Measurements from ENCODE around the gene SH3TC2. TPM values are rescaled to one million over a fixed set of nuclear protein-coding genes. Genes with fewer than 3 reads are reported as not detected.
"Not testable (repeated sequence)": the region's sequence is repeated elsewhere in the genome, so short reads cannot be mapped to it uniquely, and the experiment has no call there.

The SH3TC2 gene
- total RNA-seq, 1 experiment from 2014 or later, result not detected

DNA sequence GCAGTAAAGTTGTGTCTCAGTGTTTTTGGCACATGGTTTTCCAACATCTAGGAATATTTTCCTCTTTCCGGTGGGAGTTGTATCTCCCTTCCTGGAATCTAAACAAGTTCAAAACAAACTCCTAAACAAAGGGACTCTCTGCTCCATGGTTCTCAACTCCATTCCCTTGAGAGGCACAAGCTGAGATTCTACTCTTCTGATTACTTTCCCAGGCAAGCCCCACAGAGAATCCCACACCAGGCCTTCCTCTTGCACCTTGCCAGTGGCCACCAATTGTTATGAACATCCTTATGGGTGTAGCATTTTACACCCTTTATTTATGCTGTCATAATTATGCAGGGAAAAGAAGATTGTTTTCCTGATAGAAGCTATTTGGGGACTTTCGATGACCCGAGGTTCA is 25.8 kb upstream of the SH3TC2 start:
- Histone ChIP-seq H4K20me1 (ENCODE audit: insufficient read depth, low read depth, low read length) (no peaks in the 10 kb centered on the region), H3K4me3 (ENCODE audit: low read length) (no peak overlapping the region), H3K36me3 (ENCODE audit: insufficient read depth, low read length) (no peaks in the 10 kb centered on the region), H3K79me2 (ENCODE audit: low read length) (no peaks in the 10 kb centered on the region), H3K4me1 (ENCODE audit: low read length) (no peaks in the 10 kb centered on the region), H3K27ac (ENCODE audit: low read length) (no peak overlapping the region), H3K27me3 (ENCODE audit: low read length) (no peaks in the 10 kb centered on the region; the same call in 1 of the 2 replicates), H3K9me3 (ENCODE audit: low read length) (no peaks in the 10 kb centered on the region), H3K4me2 (ENCODE audit: low read depth, low read length, poor library complexity, severe bottlenecking) (no peak overlapping the region), H3K9ac (ENCODE audit: low read length) (no peak overlapping the region), H3K9me2 (replicated peaks; ENCODE audit: insufficient read depth, low read length) (no peaks in the 10 kb centered on the region), H2AFZ (ENCODE audit: low read length) (no peak overlapping the region)
- DNase-seq, result no peak

GRCh38 chr5:149083846-149084245 is 21.0 kb upstream of the SH3TC2 start:
- Histone ChIP-seq H3K79me2 (ENCODE audit: low read length) (no peaks in the 10 kb centered on the region), H3K27me3 (ENCODE audit: low read length) (no peaks in the 10 kb centered on the region; the same call in 1 of the 2 replicates), H3K9me3 (ENCODE audit: low read length) (no peaks in the 10 kb centered on the region), H3K9ac (ENCODE audit: low read length) (no peak overlapping the region), H3K36me3 (ENCODE audit: insufficient read depth, low read length) (no peaks in the 10 kb centered on the region), H3K4me3 (ENCODE audit: low read length) (no peak overlapping the region), H3K4me1 (ENCODE audit: low read length) (peaks cover 22% of the 10 kb centered on the region), H3K9me2 (replicated peaks; ENCODE audit: insufficient read depth, low read length) (no peaks in the 10 kb centered on the region), H2AFZ (ENCODE audit: low read length) (no peak overlapping the region), H3K4me2 (ENCODE audit: low read depth, low read length, poor library complexity, severe bottlenecking) (no peak overlapping the region), H3K27ac (ENCODE audit: low read length) (no peak overlapping the region), H4K20me1 (ENCODE audit: insufficient read depth, low read depth, low read length) (no peaks in the 10 kb centered on the region)
- DNase-seq, result no peak

DNA sequence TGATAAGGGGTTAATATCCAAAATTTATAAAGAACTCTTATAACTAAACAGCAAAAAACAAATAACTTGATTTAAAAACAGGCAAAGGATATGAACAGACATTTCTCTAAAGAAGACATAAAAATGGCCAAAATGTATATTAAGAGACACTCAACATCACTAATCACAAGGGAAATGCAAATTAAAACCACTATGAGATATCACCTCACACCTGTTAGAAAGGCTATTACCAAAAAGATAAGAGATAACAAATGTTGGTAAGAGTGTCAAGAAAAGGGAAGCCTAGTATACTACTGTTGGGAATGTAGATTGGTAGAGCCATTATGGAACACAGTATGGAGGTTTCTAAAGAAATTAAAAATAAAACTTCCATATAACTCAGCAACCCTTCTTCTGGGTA is 19.4 kb upstream of the SH3TC2 start:
- Histone ChIP-seq H4K20me1 (ENCODE audit: insufficient read depth, low read depth, low read length) (no peaks in the 10 kb centered on the region), H3K27ac (ENCODE audit: low read length) (peak overlapping the region; percentile 15; the same call in 1 of the 2 replicates), H2AFZ (ENCODE audit: low read length) (no peak overlapping the region), H3K4me1 (ENCODE audit: low read length) (peaks cover 22% of the 10 kb centered on the region), H3K27me3 (ENCODE audit: low read length) (no peaks in the 10 kb centered on the region; the same call in 1 of the 2 replicates), H3K4me3 (ENCODE audit: low read length) (peak overlapping the region; percentile 24; the same call in 1 of the 2 replicates), H3K9me3 (ENCODE audit: low read length) (no peaks in the 10 kb centered on the region), H3K4me2 (ENCODE audit: low read depth, low read length, poor library complexity, severe bottlenecking) (peak overlapping the region; percentile 59), H3K9me2 (replicated peaks; ENCODE audit: insufficient read depth, low read length) (no peaks in the 10 kb centered on the region), H3K36me3 (ENCODE audit: insufficient read depth, low read length) (no peaks in the 10 kb centered on the region), H3K9ac (ENCODE audit: low read length) (no peak overlapping the region), H3K79me2 (ENCODE audit: low read length) (no peaks in the 10 kb centered on the region)
- DNase-seq, result peak; percentile 63

GRCh38 chr5:149080294-149080693 is 17.4 kb upstream of the SH3TC2 start:
- H3K4me3 ChIP-seq (ENCODE audit: low read length), result no peak overlapping the region
- no peaks in the 10 kb centered on the region for H4K20me1 ChIP-seq (ENCODE audit: insufficient read depth, low read depth, low read length)
- no peak overlapping the region for H2AFZ ChIP-seq (ENCODE audit: low read length)
- peaks cover 3% of the 10 kb centered on the region; the same call in 1 of the 2 replicates for H3K9me3 ChIP-seq (ENCODE audit: low read length)
- no peak overlapping the region for H3K9ac ChIP-seq (ENCODE audit: low read length)
- no peaks in the 10 kb centered on the region for H3K36me3 ChIP-seq (ENCODE audit: insufficient read depth, low read length)
- no peak overlapping the region for H3K27ac ChIP-seq (ENCODE audit: low read length)
- H3K4me1 ChIP-seq (ENCODE audit: low read length), result peaks cover 28% of the 10 kb centered on the region
- H3K79me2 ChIP-seq (ENCODE audit: low read length), result no peaks in the 10 kb centered on the region
- H3K4me2 ChIP-seq (ENCODE audit: low read depth, low read length, poor library complexity, severe bottlenecking), result no peak overlapping the region
- no peaks in the 10 kb centered on the region for H3K9me2 ChIP-seq (replicated peaks; ENCODE audit: insufficient read depth, low read length)
- no peak for DNase-seq
- H3K27me3 ChIP-seq (ENCODE audit: low read length), result no peaks in the 10 kb centered on the region

DNA sequence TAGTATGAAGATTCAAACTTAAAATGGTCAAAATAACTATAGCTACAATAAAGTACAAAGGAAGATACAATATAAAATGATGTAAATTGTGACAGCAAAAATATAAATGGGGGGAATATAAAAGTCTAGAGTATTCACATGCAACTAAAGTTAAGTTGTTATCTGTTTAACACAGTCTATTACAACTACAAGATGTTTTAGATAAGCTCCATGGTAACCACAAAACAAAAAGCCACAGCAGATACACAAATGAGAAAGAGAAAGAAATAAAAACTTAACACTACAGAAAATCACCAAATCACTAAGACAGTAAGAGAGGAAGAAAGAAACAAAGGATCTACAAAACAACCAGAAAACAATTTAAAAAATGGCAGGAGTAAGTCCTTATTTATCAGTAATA is 17.0 kb upstream of the SH3TC2 start:
- Histone ChIP-seq H3K4me1 (ENCODE audit: low read length) (peaks cover 33% of the 10 kb centered on the region), H3K9ac (ENCODE audit: low read length) (no peak overlapping the region), H3K79me2 (ENCODE audit: low read length) (no peaks in the 10 kb centered on the region), H3K4me2 (ENCODE audit: low read depth, low read length, poor library complexity, severe bottlenecking) (no peak overlapping the region), H4K20me1 (ENCODE audit: insufficient read depth, low read depth, low read length) (no peaks in the 10 kb centered on the region), H3K9me2 (replicated peaks; ENCODE audit: insufficient read depth, low read length) (no peaks in the 10 kb centered on the region), H2AFZ (ENCODE audit: low read length) (no peak overlapping the region), H3K9me3 (ENCODE audit: low read length) (peaks cover 3% of the 10 kb centered on the region; the same call in 1 of the 2 replicates), H3K27me3 (ENCODE audit: low read length) (no peaks in the 10 kb centered on the region), H3K36me3 (ENCODE audit: insufficient read depth, low read length) (no peaks in the 10 kb centered on the region), H3K4me3 (ENCODE audit: low read length) (no peak overlapping the region), H3K27ac (ENCODE audit: low read length) (no peak overlapping the region)
- DNase-seq, result no peak

GRCh38 chr5:149074071-149074470 is 11.2 kb upstream of the SH3TC2 start:
- H3K9me2 ChIP-seq (replicated peaks; ENCODE audit: insufficient read depth, low read length); DNase-seq; H3K4me3 ChIP-seq (ENCODE audit: low read length); H3K27ac ChIP-seq (ENCODE audit: low read length); H4K20me1 ChIP-seq (ENCODE audit: insufficient read depth, low read depth, low read length); H3K79me2 ChIP-seq (ENCODE audit: low read length); H3K9me3 ChIP-seq (ENCODE audit: low read length); H3K36me3 ChIP-seq (ENCODE audit: insufficient read depth, low read length); H2AFZ ChIP-seq (ENCODE audit: low read length); H3K9ac ChIP-seq (ENCODE audit: low read length); H3K27me3 ChIP-seq (ENCODE audit: low read length): not testable (repeated sequence)
- peaks cover 43% of the 10 kb centered on the region for H3K4me1 ChIP-seq (ENCODE audit: low read length)
- peak overlapping the region; percentile 7 for H3K4me2 ChIP-seq (ENCODE audit: low read depth, low read length, poor library complexity, severe bottlenecking)

DNA sequence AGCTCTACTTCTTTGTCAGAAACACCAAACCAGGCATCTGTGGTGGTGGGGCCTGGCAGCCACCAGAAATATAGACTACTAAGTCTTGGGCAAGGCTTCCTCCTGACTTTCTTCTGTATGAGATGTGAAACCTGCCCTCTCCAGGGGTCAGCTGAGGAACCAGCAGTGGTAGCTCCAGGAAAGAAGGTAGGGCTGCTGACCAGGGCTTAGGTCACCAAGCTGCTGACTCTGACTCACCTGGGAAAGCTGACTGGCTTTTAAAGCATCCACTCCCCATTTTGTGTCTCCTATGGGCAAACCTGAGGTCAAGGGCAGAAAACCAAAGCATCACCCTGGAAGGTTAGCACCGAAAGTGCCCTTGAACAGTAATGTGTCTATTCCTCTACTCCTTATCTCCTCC is 10.4 kb upstream of the SH3TC2 start:
- Histone ChIP-seq H3K9me2 (replicated peaks; ENCODE audit: insufficient read depth, low read length) (no peaks in the 10 kb centered on the region), H3K9me3 (ENCODE audit: low read length) (peaks cover 3% of the 10 kb centered on the region; the same call in 1 of the 2 replicates), H3K79me2 (ENCODE audit: low read length) (no peaks in the 10 kb centered on the region), H4K20me1 (ENCODE audit: insufficient read depth, low read depth, low read length) (no peaks in the 10 kb centered on the region), H3K9ac (ENCODE audit: low read length) (no peak overlapping the region), H2AFZ (ENCODE audit: low read length) (no peak overlapping the region), H3K27me3 (ENCODE audit: low read length) (no peaks in the 10 kb centered on the region), H3K4me2 (ENCODE audit: low read depth, low read length, poor library complexity, severe bottlenecking) (no peak overlapping the region), H3K36me3 (ENCODE audit: insufficient read depth, low read length) (no peaks in the 10 kb centered on the region), H3K4me3 (ENCODE audit: low read length) (no peak overlapping the region), H3K27ac (ENCODE audit: low read length) (no peak overlapping the region), H3K4me1 (ENCODE audit: low read length) (peaks cover 43% of the 10 kb centered on the region)
- no peak for DNase-seq

DNA sequence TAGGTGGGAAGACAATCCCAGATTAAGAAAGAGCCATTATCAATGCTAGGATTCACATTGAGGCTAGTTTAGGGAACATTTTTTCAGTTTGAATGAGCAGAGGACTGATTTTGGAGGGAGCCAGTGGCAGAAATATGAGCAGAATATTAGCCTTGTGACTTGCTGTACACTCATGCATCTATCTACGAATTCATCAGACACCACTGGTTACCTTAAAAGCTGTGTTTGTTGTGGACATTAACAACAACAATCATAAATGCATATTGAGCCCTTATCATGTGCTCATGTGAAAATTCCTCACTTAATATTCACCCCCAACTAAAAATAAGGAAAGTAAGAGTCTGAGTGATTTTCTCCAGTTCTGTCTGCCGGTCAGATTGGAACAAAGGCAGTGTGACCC is 9.9 kb upstream of the SH3TC2 start:
- no peak overlapping the region for H3K4me2 ChIP-seq (ENCODE audit: low read depth, low read length, poor library complexity, severe bottlenecking)
- H2AFZ ChIP-seq (ENCODE audit: low read length), result no peak overlapping the region
- no peaks in the 10 kb centered on the region for H3K27me3 ChIP-seq (ENCODE audit: low read length)
- no peaks in the 10 kb centered on the region for H4K20me1 ChIP-seq (ENCODE audit: insufficient read depth, low read depth, low read length)
- H3K4me1 ChIP-seq (ENCODE audit: low read length), result peaks cover 43% of the 10 kb centered on the region
- no peak overlapping the region for H3K4me3 ChIP-seq (ENCODE audit: low read length)
- no peak overlapping the region for H3K9ac ChIP-seq (ENCODE audit: low read length)
- peaks cover 3% of the 10 kb centered on the region; the same call in 1 of the 2 replicates for H3K9me3 ChIP-seq (ENCODE audit: low read length)
- no peaks in the 10 kb centered on the region for H3K9me2 ChIP-seq (replicated peaks; ENCODE audit: insufficient read depth, low read length)
- no peaks in the 10 kb centered on the region for H3K79me2 ChIP-seq (ENCODE audit: low read length)
- H3K36me3 ChIP-seq (ENCODE audit: insufficient read depth, low read length), result no peaks in the 10 kb centered on the region
- DNase-seq, result no peak
- H3K27ac ChIP-seq (ENCODE audit: low read length), result no peak overlapping the region

DNA sequence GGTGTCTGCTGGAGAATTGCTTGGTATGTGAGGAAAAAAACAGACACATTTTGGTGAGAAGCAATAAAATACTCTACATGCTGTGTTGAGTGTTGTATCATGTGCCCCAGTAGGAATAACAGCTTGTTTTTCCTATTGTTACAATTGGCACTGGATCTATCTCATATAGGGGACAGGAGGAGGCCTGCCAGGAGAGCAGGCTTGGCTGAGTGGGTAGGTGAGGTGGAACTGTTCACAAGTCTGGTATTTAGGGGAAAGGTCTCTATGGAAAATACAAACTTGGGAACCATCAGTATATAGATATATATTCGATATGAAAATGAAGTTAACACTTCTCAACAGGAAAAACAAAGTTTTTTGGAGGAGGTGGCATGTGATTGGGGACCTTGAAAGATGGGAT is 9.5 kb upstream of the SH3TC2 start:
- no peak for DNase-seq
- no peaks in the 10 kb centered on the region for H4K20me1 ChIP-seq (ENCODE audit: insufficient read depth, low read depth, low read length)
- H3K4me1 ChIP-seq (ENCODE audit: low read length), result peaks cover 43% of the 10 kb centered on the region
- no peaks in the 10 kb centered on the region for H3K27me3 ChIP-seq (ENCODE audit: low read length)
- no peak overlapping the region for H3K27ac ChIP-seq (ENCODE audit: low read length)
- no peak overlapping the region for H2AFZ ChIP-seq (ENCODE audit: low read length)
- no peaks in the 10 kb centered on the region for H3K79me2 ChIP-seq (ENCODE audit: low read length)
- H3K4me3 ChIP-seq (ENCODE audit: low read length), result no peak overlapping the region
- no peaks in the 10 kb centered on the region for H3K36me3 ChIP-seq (ENCODE audit: insufficient read depth, low read length)
- H3K9ac ChIP-seq (ENCODE audit: low read length), result no peak overlapping the region
- H3K4me2 ChIP-seq (ENCODE audit: low read depth, low read length, poor library complexity, severe bottlenecking), result no peak overlapping the region
- peaks cover 3% of the 10 kb centered on the region; the same call in 1 of the 2 replicates for H3K9me3 ChIP-seq (ENCODE audit: low read length)
- no peaks in the 10 kb centered on the region for H3K9me2 ChIP-seq (replicated peaks; ENCODE audit: insufficient read depth, low read length)

Data from Karpas-422 (cell line).